GM10266 (cell line): ENCODE results near the gene UQCR11.
A peak's percentile ranks its signal among the peaks of the same experiment; 100 is the strongest.

Experiments used
- DNase-seq: peaks from one replicate; pipeline ENCODE4 v3.0.0; 2012; ENCODE audit errors: extremely low spot score
- TF ChIP-seq, protein P1 (sequence below): IDR thresholded peaks from 2 replicates; pipeline ENCODE4 v1.5.1; 2012; ENCODE audit warnings: mild to moderate bottlenecking, low read depth; ENCODE audit not compliant: control insufficient read depth, insufficient read depth; ENCODE audit errors: missing control alignments

Gene UQCR11

GRCh38 chr19:1649706-1650649 lies 44.7 kb upstream of the UQCR11 start:
- TF ChIP-seq, protein P1, sequence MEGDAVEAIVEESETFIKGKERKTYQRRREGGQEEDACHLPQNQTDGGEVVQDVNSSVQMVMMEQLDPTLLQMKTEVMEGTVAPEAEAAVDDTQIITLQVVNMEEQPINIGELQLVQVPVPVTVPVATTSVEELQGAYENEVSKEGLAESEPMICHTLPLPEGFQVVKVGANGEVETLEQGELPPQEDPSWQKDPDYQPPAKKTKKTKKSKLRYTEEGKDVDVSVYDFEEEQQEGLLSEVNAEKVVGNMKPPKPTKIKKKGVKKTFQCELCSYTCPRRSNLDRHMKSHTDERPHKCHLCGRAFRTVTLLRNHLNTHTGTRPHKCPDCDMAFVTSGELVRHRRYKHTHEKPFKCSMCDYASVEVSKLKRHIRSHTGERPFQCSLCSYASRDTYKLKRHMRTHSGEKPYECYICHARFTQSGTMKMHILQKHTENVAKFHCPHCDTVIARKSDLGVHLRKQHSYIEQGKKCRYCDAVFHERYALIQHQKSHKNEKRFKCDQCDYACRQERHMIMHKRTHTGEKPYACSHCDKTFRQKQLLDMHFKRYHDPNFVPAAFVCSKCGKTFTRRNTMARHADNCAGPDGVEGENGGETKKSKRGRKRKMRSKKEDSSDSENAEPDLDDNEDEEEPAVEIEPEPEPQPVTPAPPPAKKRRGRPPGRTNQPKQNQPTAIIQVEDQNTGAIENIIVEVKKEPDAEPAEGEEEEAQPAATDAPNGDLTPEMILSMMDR = no peak
- no peak for DNase-seq

GRCh38 chr19:1648920-1649541 lies 43.8 kb upstream of the UQCR11 start:
- peak; percentile 62 for DNase-seq
- TF ChIP-seq, protein P1 = peak; percentile 32

DNA sequence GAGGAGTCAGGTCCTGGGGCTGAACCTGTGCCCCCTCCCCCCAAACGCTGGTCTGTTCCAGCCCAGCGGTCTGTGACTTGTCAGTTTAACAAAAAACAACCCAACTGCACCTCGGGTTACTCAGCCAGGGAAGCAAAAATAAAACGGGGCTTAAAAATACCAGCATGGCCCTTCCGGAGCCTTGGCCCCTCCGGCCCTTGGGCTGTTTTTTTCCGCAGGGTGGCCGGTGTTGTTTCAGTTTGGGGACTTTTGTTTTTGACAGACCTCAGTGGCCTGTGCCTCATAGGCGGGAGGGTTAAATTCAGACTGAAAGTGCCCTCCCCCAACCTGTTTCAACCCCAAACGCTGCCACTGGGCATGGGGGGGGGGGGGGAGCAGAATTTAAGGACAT lies 43.2 kb upstream of the UQCR11 start:
- DNase-seq = peak; percentile 90

DNA sequence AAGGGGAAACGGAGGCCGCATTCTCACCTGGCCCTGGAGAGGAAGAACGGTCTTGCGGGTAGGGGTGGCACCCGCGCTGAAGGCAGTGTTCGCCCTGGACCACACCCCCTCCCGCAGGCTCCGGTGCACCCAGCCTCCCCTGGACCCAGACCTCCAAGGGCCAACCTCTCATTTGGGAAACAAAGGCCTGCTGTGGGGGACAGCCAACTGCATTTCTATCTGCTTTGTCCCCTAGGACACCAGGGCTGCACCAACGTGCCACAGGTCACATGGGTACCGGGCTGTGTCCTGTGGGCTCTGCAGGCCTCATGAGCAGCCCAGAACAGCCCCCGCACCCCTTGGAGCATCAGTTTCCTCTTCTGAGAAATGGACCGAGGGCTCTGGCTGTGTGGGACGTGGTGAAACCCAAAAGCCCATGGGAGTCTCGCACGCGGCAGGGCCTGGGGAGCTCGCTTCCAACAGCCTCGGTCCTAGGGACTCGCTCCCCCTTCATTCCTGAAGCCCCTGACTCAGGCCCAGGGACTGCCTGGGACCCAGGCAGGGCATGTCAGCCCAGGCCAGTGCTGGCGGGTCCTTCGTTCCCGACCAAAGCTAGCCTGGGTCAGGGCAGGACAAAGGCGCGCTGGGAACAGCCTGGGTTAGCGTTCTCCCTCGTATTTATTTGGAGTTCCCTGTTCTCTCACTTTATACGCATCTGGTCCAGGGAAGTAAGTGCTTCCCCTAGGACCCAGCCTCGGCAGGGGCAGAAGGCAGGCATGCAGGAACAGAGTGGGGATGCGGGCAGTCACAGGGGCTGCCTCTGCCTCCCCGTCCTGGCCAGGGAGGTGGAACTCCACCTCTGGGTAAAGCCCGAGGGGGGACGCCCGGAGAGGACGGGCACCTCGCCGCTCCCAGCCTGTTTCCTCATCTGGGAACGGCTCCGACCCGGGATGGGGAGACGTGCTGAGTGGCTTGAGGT lies 42.5 kb upstream of the UQCR11 start:
- DNase-seq = peak; percentile 65
- TF ChIP-seq, protein P1 = no peak

More for the DNA sequence above, 43.2 kb upstream of the UQCR11 start:
- TF ChIP-seq, protein P1 = no peak

GRCh38 chr19:1646659-1647453 lies 41.6 kb upstream of the UQCR11 start:
- TF ChIP-seq, protein P1 = no peak
- no peak for DNase-seq

GRCh38 chr19:1646149-1646548 lies 40.9 kb upstream of the UQCR11 start:
- DNase-seq = no peak
- TF ChIP-seq, protein P1 = no peak
